ENCODE results near the gene FRMD8. TPM values are rescaled to one million over a fixed set of nuclear protein-coding genes. Genes with fewer than 3 reads are reported as not detected.
A peak's percentile ranks its signal among the peaks of the same experiment; 100 is the strongest.

The FRMD8 gene
- total and polyA plus RNA-seq, 10 donors, result 19.3 to 128 (median 84.0) TPM

DNA sequence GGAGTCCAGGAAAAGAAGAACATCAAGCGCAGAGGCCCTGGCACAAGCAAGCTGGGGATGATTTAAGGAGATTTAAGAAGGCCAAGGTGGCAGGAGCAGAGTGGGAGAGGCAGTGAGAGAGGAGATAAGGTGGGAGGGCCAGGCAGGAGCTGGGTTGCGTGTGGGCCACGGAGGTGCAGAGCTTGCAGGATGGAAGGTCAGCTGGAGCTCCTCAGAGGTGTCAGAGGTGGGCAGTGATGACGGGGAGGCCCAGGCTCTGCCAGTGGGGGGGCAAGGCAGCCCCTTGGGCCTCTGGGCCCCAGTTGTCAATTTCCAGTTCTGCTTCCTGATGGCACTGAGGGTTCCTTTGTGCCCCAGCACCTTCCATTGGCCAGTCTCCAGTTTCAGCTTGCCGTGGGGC is 6.5 kb downstream of the FRMD8 start:
- intact Hi-C loops (cut with DNase I; ENCODE audit: low total_unique reads), result no loop called here
- no peak for TF ChIP-seq POLR2AphosphoS5 (IDR thresholded peaks at IDR 0.05)
- TF ChIP-seq, protein P1, sequence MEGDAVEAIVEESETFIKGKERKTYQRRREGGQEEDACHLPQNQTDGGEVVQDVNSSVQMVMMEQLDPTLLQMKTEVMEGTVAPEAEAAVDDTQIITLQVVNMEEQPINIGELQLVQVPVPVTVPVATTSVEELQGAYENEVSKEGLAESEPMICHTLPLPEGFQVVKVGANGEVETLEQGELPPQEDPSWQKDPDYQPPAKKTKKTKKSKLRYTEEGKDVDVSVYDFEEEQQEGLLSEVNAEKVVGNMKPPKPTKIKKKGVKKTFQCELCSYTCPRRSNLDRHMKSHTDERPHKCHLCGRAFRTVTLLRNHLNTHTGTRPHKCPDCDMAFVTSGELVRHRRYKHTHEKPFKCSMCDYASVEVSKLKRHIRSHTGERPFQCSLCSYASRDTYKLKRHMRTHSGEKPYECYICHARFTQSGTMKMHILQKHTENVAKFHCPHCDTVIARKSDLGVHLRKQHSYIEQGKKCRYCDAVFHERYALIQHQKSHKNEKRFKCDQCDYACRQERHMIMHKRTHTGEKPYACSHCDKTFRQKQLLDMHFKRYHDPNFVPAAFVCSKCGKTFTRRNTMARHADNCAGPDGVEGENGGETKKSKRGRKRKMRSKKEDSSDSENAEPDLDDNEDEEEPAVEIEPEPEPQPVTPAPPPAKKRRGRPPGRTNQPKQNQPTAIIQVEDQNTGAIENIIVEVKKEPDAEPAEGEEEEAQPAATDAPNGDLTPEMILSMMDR (IDR thresholded peaks at IDR 0.05 in 8 of 11, conservative IDR thresholded peaks at IDR 0.05 in 3 of 11), result no peak
- TF ChIP-seq POLR2A (IDR thresholded peaks at IDR 0.05), result no peak
- peaks cover 45 to 59% (median 53%) of the 10 kb centered on the region in 6 donors for H3K4me1 ChIP-seq
- 87 to 94% (median 89%) methylated on average over 5 of the region's 5 CpGs for WGBS, 5 donors
- DNase-seq, result no peak
- H3K4me3 ChIP-seq, result no peak overlapping the region
- peaks cover 0 to 100% (median 64%) of the 10 kb centered on the region in 6 donors for H3K36me3 ChIP-seq
- H3K9me3 ChIP-seq, result no peaks in the 10 kb centered on the region
- H3K27ac ChIP-seq, result peak overlapping the region in 5 of 8 donors; percentile 79 to 98 (median 87)
- no peaks in the 10 kb centered on the region for H3K27me3 ChIP-seq (replicated peaks in 1 of 7)

DNA sequence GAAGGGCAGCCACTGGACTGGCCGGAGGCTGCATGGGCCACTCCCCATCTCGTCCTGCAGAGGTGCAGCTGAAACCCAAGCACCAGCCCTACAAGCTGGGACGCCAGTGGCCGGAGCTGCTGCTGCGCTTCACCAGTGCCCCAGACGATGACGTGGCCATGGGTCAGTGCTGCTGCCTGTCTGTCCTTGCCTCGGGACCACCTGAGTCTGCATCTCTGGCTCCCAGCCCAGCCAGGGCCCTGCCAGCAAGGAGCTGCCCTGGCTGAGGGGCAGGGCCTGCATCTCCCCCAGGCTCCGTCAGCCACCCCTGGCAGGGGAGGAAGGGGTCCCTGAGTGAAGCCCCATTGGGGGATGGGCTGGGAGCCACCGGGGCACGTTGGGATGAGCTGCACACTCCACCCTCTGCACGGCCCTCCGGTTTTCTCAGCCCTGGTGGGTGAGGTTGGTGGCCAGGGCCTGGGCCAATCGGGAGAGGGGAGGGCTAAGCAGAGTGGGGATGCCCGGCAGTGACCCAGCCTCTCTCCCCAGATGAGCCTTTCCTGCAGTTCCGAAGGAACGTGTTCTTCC is 7.2 kb downstream of the FRMD8 start:
- H3K27me3 ChIP-seq (replicated peaks in 1 of 7), result no peaks in the 10 kb centered on the region
- H3K4me3 ChIP-seq, result no peak overlapping the region
- peak in 1 of 3 donors; percentile 46 for TF ChIP-seq POLR2AphosphoS5 (IDR thresholded peaks at IDR 0.05)
- TF ChIP-seq, protein P1 (IDR thresholded peaks at IDR 0.05 in 8 of 11, conservative IDR thresholded peaks at IDR 0.05 in 3 of 11), result no peak
- H3K4me1 ChIP-seq, result peaks cover 38 to 52% (median 47%) of the 10 kb centered on the region in 6 donors
- intact Hi-C loops (cut with DNase I; ENCODE audit: low total_unique reads), result no loop called here
- no peaks in the 10 kb centered on the region for H3K9me3 ChIP-seq
- H3K27ac ChIP-seq, result peak overlapping the region in 1 of 8 donors; percentile 87
- no peak for DNase-seq
- 85 to 94% (median 92%) methylated on average over 5 to 17 of the region's 17 CpGs for WGBS, 5 donors
- H3K36me3 ChIP-seq, result peaks cover 0 to 100% (median 70%) of the 10 kb centered on the region in 6 donors

DNA sequence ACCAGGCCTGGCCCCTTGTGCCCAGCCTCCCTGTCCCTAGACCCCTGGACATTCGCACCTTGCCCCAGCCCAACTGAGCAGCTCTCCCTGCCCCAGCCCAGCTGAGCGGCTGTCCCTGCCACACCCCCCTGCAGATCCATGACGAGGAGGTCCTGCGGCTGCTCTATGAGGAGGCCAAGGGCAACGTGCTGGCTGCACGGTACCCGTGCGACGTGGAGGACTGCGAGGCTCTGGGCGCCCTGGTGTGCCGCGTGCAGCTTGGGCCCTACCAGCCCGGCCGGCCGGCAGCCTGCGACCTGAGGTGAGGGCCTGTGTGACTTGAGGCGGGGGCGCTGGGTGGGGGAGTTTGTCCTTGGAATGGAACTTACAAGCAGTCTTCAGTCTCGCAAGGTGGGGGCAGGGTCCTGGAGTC is 7.7 kb downstream of the FRMD8 start:
- intact Hi-C loops (cut with DNase I; ENCODE audit: low total_unique reads), result no loop called here
- WGBS, 5 donors, result 91 to 97% (median 96%) methylated on average over 7 to 20 of the region's 20 CpGs
- H3K9me3 ChIP-seq, result no peaks in the 10 kb centered on the region
- no peak overlapping the region for H3K27ac ChIP-seq
- H3K36me3 ChIP-seq, result peaks cover 0 to 100% (median 75%) of the 10 kb centered on the region in 6 donors
- no peaks in the 10 kb centered on the region for H3K27me3 ChIP-seq (replicated peaks in 1 of 7)
- no peak for DNase-seq
- TF ChIP-seq POLR2AphosphoS5 (IDR thresholded peaks at IDR 0.05), result peak in 1 of 3 donors; percentile 43
- TF ChIP-seq, protein P1 (IDR thresholded peaks at IDR 0.05 in 8 of 11, conservative IDR thresholded peaks at IDR 0.05 in 3 of 11), result no peak
- no peak overlapping the region for H3K4me3 ChIP-seq
- H3K4me1 ChIP-seq, result peaks cover 33 to 47% (median 41%) of the 10 kb centered on the region in 6 donors

DNA sequence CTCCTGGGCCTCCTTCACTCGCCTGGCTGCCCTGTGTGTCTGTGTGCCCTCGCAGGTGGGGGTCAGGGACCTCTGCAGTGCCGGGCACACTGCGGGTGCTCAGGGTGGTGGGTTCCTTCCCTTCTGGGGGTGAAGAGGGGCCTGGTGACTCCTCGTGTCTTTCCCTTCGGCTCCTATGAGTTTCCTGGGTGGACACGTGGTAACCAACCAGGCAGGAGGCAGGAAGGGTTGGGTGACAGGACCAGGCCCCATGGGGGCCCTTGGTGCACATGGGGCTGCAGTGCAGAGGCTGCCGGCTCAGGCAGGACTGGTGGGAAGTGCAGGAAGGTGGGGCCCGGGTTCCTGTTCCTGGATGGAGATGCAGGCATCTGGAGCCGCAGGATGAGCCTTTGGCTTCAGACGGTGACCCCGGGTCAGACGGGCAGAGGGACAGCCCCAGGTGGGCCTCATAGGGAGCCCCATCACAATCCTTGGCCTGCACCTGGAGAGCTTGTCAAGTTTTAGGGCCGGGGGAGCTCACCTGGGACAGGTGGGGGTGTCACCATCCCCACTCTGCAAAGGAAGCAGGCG is 9.6 kb downstream of the FRMD8 start:
- peaks cover 7 to 100% (median 89%) of the 10 kb centered on the region in 6 donors for H3K36me3 ChIP-seq
- intact Hi-C loops (cut with DNase I; ENCODE audit: low total_unique reads), result no loop called here
- H3K27ac ChIP-seq, result no peak overlapping the region
- 88 to 94% (median 90%) methylated on average over 14 to 15 of the region's 15 CpGs for WGBS, 5 donors
- no peak overlapping the region for H3K4me3 ChIP-seq
- TF ChIP-seq POLR2A (IDR thresholded peaks at IDR 0.05), result no peak
- peak in 1 of 3 donors; percentile 14 for TF ChIP-seq POLR2AphosphoS5 (IDR thresholded peaks at IDR 0.05)
- no peak for DNase-seq
- H3K9me3 ChIP-seq, result no peaks in the 10 kb centered on the region
- H3K27me3 ChIP-seq (replicated peaks in 1 of 7), result no peaks in the 10 kb centered on the region
- H3K4me1 ChIP-seq, result peaks cover 16 to 28% (median 22%) of the 10 kb centered on the region in 6 donors

All from spleen (tissue), 11 donors.